D721Med (cell line): ENCODE measurements around the gene SRSF3.
"Not testable (repeated sequence)": the region's sequence is repeated elsewhere in the genome, so short reads cannot be mapped to it uniquely, and the experiment has no call there.

ENCODE experiments used
- DNase-seq: peaks from one replicate; pipeline ENCODE4 v3.0.0; 2011; ENCODE audit warnings: low spot score; ENCODE audit not compliant: insufficient read length
- FAIRE-seq: peaks from 2 replicates; lab custom pipeline; 2011; peaks lifted over from hg19 to GRCh38; lab: Jason Lieb, UNC
- TF ChIP-seq, protein P1 (sequence below): IDR thresholded peaks from 2 replicates; pipeline ENCODE4 v1.5.1; 2012; ENCODE audit warnings: mild to moderate bottlenecking, control low read depth; ENCODE audit not compliant: insufficient read depth; ENCODE audit errors: missing control alignments

The SRSF3 gene

GRCh38 chr6:36577301-36577700 lies 16.9 kb upstream of the SRSF3 start:
- no peak for DNase-seq
- TF ChIP-seq, protein P1, sequence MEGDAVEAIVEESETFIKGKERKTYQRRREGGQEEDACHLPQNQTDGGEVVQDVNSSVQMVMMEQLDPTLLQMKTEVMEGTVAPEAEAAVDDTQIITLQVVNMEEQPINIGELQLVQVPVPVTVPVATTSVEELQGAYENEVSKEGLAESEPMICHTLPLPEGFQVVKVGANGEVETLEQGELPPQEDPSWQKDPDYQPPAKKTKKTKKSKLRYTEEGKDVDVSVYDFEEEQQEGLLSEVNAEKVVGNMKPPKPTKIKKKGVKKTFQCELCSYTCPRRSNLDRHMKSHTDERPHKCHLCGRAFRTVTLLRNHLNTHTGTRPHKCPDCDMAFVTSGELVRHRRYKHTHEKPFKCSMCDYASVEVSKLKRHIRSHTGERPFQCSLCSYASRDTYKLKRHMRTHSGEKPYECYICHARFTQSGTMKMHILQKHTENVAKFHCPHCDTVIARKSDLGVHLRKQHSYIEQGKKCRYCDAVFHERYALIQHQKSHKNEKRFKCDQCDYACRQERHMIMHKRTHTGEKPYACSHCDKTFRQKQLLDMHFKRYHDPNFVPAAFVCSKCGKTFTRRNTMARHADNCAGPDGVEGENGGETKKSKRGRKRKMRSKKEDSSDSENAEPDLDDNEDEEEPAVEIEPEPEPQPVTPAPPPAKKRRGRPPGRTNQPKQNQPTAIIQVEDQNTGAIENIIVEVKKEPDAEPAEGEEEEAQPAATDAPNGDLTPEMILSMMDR: no peak
- FAIRE-seq: no peak

GRCh38 chr6:36578030-36578429 lies 16.1 kb upstream of the SRSF3 start:
- no peak for DNase-seq
- FAIRE-seq: no peak

DNA sequence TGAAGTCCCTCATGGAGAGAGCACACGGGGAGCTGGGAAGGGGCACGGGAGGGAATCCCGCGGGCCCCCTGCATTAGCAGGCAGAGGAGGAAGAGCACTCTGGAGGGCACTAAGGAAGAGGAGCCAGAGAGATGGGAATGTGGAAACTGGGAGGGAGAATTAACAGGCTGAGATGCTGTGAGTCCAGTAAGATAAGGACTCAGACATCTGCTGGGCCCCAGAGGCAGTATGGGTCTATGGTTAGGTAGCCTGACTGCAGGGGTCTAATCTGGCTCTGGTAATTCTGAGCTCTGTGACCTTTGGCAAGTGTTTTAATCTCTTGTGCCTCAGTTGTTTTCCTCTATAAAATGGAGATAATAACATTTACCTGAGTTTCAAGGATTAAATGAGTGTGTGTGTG lies 15.7 kb upstream of the SRSF3 start:
- DNase-seq (no peak), FAIRE-seq (no peak)
- TF ChIP-seq, protein P1: no peak

More at GRCh38 chr6:36578030-36578429, 16.1 kb upstream of the SRSF3 start:
- TF ChIP-seq, protein P1: no peak

DNA sequence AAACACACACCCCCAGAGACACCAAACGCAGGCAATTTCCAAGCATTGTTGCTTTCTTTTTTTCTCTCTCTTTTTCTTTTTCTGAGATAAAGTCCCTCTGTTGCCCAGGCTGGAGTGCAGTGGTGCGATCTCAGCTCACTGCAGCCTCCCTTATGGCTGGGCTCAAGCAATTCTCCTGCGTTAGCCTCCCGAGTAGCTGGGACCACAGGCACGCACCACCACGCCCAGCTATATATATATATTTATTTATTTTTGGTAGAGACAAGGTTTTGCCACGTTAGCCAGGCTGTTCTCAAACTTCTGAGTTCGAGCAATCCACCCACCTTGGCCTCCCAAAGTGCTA lies 14.0 kb upstream of the SRSF3 start:
- FAIRE-seq: no peak

GRCh38 chr6:36581716-36582115 lies 12.4 kb upstream of the SRSF3 start:
- TF ChIP-seq, protein P1: no peak
- no peak for FAIRE-seq

More for the DNA sequence above, 14.0 kb upstream of the SRSF3 start:
- no peak for DNase-seq
- TF ChIP-seq, protein P1: no peak

DNA sequence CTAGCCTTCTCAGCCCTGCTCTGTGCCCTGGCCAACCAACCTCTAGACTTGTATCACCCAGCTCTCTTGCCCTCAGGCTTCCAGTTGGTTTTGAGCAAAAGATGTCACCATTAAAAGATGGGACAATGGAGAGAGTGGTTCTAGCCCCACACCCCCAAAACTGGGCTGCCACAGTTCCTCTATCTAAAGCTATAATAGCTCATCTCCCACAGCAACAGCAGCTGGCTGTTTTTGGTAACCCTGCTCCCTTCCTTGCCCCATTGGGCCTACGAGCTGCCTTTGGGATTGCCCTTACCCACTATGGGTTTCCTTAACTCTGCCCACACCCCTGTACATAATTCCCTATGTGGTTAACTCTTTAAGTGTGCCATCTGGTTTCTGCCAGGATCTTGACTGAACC lies 7.6 kb upstream of the SRSF3 start:
- TF ChIP-seq, protein P1: no peak
- no peak for FAIRE-seq
- DNase-seq: no peak

More at GRCh38 chr6:36581716-36582115, 12.4 kb upstream of the SRSF3 start:
- no peak for DNase-seq

DNA sequence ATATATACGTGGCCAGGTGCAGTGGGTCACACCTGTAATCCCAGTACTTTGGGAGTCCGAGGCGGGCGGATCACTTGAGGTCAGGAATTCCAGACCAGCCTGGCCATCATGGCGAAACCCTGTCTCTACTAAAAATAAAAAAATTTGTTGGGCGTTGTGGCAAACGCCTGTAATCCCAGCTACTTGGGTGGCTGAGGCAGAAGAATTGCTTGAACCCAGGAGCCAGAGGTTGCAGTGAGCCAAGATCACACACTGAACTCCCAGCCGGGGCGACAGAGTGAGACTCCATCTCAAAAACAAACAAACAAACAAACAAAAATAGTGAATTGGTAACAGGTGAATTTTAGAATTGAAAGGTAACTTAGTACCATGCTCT lies 5.1 kb upstream of the SRSF3 start:
- not testable (repeated sequence) for FAIRE-seq, DNase-seq

- DNase-seq: no peak
- TF ChIP-seq, protein P1: no peak
- no peak for FAIRE-seq
Measured at GRCh38 chr6:36590237-36590636, 3.9 kb upstream of the SRSF3 start.
